ENCODE data around the gene DNAJC28. TPM values are rescaled to one million over a fixed set of nuclear protein-coding genes. Genes with fewer than 3 reads are reported as not detected.

The DNAJC28 gene, protein sequence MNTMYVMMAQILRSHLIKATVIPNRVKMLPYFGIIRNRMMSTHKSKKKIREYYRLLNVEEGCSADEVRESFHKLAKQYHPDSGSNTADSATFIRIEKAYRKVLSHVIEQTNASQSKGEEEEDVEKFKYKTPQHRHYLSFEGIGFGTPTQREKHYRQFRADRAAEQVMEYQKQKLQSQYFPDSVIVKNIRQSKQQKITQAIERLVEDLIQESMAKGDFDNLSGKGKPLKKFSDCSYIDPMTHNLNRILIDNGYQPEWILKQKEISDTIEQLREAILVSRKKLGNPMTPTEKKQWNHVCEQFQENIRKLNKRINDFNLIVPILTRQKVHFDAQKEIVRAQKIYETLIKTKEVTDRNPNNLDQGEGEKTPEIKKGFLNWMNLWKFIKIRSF
- 1.5 TPM for total RNA-seq (2021; ENCODE audit: unreplicated experiment)
- polyA plus RNA-seq (2012; ENCODE audit: insufficient read length) = 0.80 TPM
- Bru-seq, nascent RNA = percentile 42 among the genes with signal in this experiment
- percentile 55 among the genes with signal in this experiment for BruChase-seq, experiment 1, labeled RNA remaining after a 2-hour chase
- BruChase-seq, experiment 2, labeled RNA remaining after a 6-hour chase = percentile 42 among the genes with signal in this experiment
- long read RNA-seq, partial matches to known transcripts = 0 of 3 reads
- long read RNA-seq, other reads (novel, unspliced or antisense) = 1 of 3 reads

DNA sequence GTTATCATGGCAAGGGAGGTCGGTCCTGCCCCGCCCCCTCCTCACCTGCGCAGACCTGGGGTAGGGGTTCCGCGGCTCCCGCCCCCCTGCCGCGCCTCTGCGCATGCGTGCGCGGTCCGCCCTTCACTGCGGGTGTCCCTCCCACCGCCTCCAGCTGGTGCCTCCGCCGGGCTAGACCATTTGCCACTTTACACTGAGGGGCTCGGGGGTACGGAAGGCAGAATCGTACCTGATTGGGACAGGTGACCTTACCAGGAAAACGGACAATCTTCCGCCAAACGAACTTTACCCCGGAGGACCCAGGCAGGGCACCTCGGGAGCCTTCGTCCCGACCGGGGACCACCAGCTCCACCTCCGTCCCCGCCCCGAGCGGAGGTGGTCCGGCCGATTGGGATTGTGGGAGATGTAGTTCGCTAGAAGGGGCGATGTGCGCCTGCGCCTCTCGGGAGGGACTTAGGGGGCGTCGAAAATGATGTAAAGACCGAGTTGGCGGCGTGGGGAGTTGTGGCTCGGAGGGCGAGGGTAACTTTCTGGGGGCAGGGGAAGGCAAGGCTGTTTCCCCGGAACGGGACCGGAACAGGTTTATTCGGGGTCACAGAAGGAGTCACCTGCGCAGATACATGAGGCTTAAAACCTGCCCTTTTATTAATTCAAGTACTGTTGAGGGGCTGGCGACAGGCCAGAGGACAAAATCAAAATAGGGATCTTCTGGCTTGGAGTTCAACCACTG is at the start of gene DNAJC28:
DNAJC28 (minus strand) TSS at position 344 of the 730 bp plus-strand sequence. CDS start 2,323 bp downstream, outside the sequence.
- in situ Hi-C loops (cut with HindIII; ENCODE audit: low pct_unique_long_range_greater_than_20kb, low sequenced_read_pairs) = no loop called here
- ATAC-seq = peak; percentile 99

More for the DNA sequence above, at the start of gene DNAJC28:
- Histone ChIP-seq H3K4me1 (ENCODE audit: control insufficient read depth, insufficient read depth, low read length) (no peaks in the 10 kb centered on the region), H3K27ac (ENCODE audit: low read length) (peak within 1 kb of the TSS; percentile 82), H3K9me3 (ENCODE audit: control insufficient read depth, insufficient read depth, low read depth, low read length) (no peaks in the 10 kb centered on the region), H3K36me3 (ENCODE audit: control insufficient read depth, insufficient read depth, low read length) (no peaks in the 10 kb centered on the region), H3K27me3 (ENCODE audit: control insufficient read depth, insufficient read depth, low read length) (no peaks in the 10 kb centered on the region), H3K4me3 (ENCODE audit: low read depth in 2 of 2, low read length in 2 of 2) (peak within 1 kb of the TSS; percentile 58 to 67)
- peak; percentile 67 for DNase-seq (ENCODE audit: low read depth, low spot score)
- intact Hi-C loops (cut with micrococcal nuclease; ENCODE audit: unreplicated experiment) = no loop called here
- ChIA-PET CTCF (interaction anchor here (0.5 to 1.2 kb wide), 3 partner anchors 60 to 131 kb away, joined by 3 to 4 read pairs (median 3); no protein-coding TSS in a partner anchor), POLR2A (interaction anchor here (0.7 kb wide), 1 partner anchor 12 kb away, joined by 6 read pairs; the partner anchor contains the start of gene TMEM50B)
- TF ChIP-seq TCF7L2 (IDR thresholded peaks at IDR 0.05; ENCODE audit: low read depth, low read length) = no peak
- TF ChIP-seq, protein P1, sequence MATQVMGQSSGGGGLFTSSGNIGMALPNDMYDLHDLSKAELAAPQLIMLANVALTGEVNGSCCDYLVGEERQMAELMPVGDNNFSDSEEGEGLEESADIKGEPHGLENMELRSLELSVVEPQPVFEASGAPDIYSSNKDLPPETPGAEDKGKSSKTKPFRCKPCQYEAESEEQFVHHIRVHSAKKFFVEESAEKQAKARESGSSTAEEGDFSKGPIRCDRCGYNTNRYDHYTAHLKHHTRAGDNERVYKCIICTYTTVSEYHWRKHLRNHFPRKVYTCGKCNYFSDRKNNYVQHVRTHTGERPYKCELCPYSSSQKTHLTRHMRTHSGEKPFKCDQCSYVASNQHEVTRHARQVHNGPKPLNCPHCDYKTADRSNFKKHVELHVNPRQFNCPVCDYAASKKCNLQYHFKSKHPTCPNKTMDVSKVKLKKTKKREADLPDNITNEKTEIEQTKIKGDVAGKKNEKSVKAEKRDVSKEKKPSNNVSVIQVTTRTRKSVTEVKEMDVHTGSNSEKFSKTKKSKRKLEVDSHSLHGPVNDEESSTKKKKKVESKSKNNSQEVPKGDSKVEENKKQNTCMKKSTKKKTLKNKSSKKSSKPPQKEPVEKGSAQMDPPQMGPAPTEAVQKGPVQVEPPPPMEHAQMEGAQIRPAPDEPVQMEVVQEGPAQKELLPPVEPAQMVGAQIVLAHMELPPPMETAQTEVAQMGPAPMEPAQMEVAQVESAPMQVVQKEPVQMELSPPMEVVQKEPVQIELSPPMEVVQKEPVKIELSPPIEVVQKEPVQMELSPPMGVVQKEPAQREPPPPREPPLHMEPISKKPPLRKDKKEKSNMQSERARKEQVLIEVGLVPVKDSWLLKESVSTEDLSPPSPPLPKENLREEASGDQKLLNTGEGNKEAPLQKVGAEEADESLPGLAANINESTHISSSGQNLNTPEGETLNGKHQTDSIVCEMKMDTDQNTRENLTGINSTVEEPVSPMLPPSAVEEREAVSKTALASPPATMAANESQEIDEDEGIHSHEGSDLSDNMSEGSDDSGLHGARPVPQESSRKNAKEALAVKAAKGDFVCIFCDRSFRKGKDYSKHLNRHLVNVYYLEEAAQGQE (IDR thresholded peaks at IDR 0.05; ENCODE audit: insufficient read depth in 1 of 2, low read depth in 2 of 2, low read length in 1 of 2) = no peak
- peak; percentile 33; the same call in 1 of the 2 replicates for TF ChIP-seq POLR2AphosphoS5 (IDR thresholded peaks at IDR 0.05; ENCODE audit: low read depth, low read length)
- TF ChIP-seq SIN3A (IDR thresholded peaks at IDR 0.05; ENCODE audit: borderline replicate concordance, insufficient read depth, low read depth, low read length) = 0 out of 2 replicates have a peak, but pooled peaks have one; percentile 38
- TF ChIP-seq, protein P2, sequence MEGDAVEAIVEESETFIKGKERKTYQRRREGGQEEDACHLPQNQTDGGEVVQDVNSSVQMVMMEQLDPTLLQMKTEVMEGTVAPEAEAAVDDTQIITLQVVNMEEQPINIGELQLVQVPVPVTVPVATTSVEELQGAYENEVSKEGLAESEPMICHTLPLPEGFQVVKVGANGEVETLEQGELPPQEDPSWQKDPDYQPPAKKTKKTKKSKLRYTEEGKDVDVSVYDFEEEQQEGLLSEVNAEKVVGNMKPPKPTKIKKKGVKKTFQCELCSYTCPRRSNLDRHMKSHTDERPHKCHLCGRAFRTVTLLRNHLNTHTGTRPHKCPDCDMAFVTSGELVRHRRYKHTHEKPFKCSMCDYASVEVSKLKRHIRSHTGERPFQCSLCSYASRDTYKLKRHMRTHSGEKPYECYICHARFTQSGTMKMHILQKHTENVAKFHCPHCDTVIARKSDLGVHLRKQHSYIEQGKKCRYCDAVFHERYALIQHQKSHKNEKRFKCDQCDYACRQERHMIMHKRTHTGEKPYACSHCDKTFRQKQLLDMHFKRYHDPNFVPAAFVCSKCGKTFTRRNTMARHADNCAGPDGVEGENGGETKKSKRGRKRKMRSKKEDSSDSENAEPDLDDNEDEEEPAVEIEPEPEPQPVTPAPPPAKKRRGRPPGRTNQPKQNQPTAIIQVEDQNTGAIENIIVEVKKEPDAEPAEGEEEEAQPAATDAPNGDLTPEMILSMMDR (IDR thresholded peaks at IDR 0.05) = no peak
- BruUV-seq (replicated peaks) = no TSS peak
